HG03175 (cell line): ENCODE data around the gene IFRD2.
A peak's percentile ranks its signal among the peaks of the same experiment; 100 is the strongest.
"Not testable (repeated sequence)": the region's sequence is repeated elsewhere in the genome, so short reads cannot be mapped to it uniquely, and the experiment has no call there.

Experiments
- ATAC-seq: cut with Tn5 transposase; IDR thresholded peaks from one replicate; pipeline ENCODE4 v1.9.1; 2021; ENCODE audit warnings: mild to moderate bottlenecking, moderate library complexity; ENCODE audit not compliant: unreplicated experiment

IFRD2 gene

GRCh38 chr3:50325113-50325480 lies 32.9 kb upstream of the IFRD2 start:
- ATAC-seq = no peak

- no peak for ATAC-seq
Observed at GRCh38 chr3:50324351-50325112, 32.3 kb upstream of the IFRD2 start.

GRCh38 chr3:50323614-50324199 lies 31.5 kb upstream of the IFRD2 start:
- no peak for ATAC-seq

GRCh38 chr3:50323092-50323600 lies 30.9 kb upstream of the IFRD2 start:
- no peak for ATAC-seq

- no peak for ATAC-seq
Observed at GRCh38 chr3:50322386-50323091, 30.3 kb upstream of the IFRD2 start, which contains the start of gene HYAL2. Gene HYAL2, minus strand, starts transcription at chr3:50322745. Its CDS starts 2,256 bp downstream, at chr3:50320489.

- no peak for ATAC-seq
Observed at GRCh38 chr3:50322115-50322385, 29.8 kb upstream of the IFRD2 start.

- peak; percentile 82 for ATAC-seq
Observed at GRCh38 chr3:50321336-50322114, 29.3 kb upstream of the IFRD2 start.

GRCh38 chr3:50320853-50321335 lies 28.7 kb upstream of the IFRD2 start:
- peak; percentile 41 for ATAC-seq

GRCh38 chr3:50319894-50320625 lies 27.8 kb upstream of the IFRD2 start:
- no peak for ATAC-seq

- ATAC-seq = no peak
Observed at GRCh38 chr3:50319181-50319893, 27.1 kb upstream of the IFRD2 start.

- no peak for ATAC-seq
Observed at GRCh38 chr3:50318615-50319014, 26.4 kb upstream of the IFRD2 start.

GRCh38 chr3:50318163-50318562 lies 25.9 kb upstream of the IFRD2 start:
- ATAC-seq = no peak

GRCh38 chr3:50317300-50317699 lies 25.1 kb upstream of the IFRD2 start:
- no peak for ATAC-seq

- ATAC-seq = no peak
Observed at GRCh38 chr3:50316657-50317242, 24.5 kb upstream of the IFRD2 start.

GRCh38 chr3:50314816-50315215 lies 22.6 kb upstream of the IFRD2 start:
- ATAC-seq = no peak

GRCh38 chr3:50314342-50314741 lies 22.1 kb upstream of the IFRD2 start:
- no peak for ATAC-seq

- ATAC-seq = not testable (repeated sequence)
Observed at GRCh38 chr3:50312041-50312440, 19.8 kb upstream of the IFRD2 start.

GRCh38 chr3:50304601-50305000 lies 12.4 kb upstream of the IFRD2 start:
- no peak for ATAC-seq

GRCh38 chr3:50303013-50303815 lies 11.0 kb upstream of the IFRD2 start, which contains the start of gene HYAL1:
Gene HYAL1, minus strand, starts transcription at chr3:50303574. Its CDS starts 618 bp downstream, at chr3:50302956.
- no peak for ATAC-seq
